Uterus (tissue), 2 donors: ENCODE measurements around the gene C16orf89.

Experiments
- POLR2A ChIP-seq, 2 donors: fragments of 450-650 bp; IDR thresholded peaks; one replicate each; pipeline ENCODE4 v1.6.1; 2016; ENCODE audit warnings: antibody characterized with exemption in 2 of 2, mild to moderate bottlenecking in 1 of 2, moderate library complexity in 1 of 2
- TF ChIP-seq, protein P1 (sequence below), 4 experiments: fragments of 200-600 bp in 2 of 4; fragments of 450-650 bp in 2 of 4; sonication (generic) in 2 of 4; IDR thresholded peaks; one replicate each; pipeline ENCODE4 v1.5.1; 2016 to 2019; ENCODE audit warnings: antibody characterized with exemption in 4 of 4, mild to moderate bottlenecking in 2 of 4, moderate library complexity in 1 of 4

DNA sequence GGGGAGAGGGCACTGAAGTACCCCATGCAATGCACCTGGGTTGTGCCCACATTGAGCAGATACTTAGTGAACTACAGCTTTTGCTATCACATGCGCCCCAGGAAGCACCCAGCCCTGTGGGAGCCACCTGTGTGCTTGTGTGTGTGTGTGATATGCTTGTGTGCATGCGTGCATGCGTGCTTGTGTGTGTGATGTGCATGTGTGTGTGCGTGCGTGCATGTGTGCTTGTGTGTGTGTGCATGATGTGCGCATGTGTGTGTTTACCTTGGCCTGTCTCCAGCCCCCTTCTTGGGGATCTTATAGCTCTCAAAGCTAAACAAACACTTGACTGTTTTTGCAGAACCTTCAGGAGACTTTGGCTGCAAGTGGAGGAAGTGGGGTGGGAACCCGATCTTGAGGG lies 841 bp downstream of the C16orf89 start:
- TF ChIP-seq, protein P1, sequence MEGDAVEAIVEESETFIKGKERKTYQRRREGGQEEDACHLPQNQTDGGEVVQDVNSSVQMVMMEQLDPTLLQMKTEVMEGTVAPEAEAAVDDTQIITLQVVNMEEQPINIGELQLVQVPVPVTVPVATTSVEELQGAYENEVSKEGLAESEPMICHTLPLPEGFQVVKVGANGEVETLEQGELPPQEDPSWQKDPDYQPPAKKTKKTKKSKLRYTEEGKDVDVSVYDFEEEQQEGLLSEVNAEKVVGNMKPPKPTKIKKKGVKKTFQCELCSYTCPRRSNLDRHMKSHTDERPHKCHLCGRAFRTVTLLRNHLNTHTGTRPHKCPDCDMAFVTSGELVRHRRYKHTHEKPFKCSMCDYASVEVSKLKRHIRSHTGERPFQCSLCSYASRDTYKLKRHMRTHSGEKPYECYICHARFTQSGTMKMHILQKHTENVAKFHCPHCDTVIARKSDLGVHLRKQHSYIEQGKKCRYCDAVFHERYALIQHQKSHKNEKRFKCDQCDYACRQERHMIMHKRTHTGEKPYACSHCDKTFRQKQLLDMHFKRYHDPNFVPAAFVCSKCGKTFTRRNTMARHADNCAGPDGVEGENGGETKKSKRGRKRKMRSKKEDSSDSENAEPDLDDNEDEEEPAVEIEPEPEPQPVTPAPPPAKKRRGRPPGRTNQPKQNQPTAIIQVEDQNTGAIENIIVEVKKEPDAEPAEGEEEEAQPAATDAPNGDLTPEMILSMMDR (IDR thresholded peaks at IDR 0.05): no peak
- TF ChIP-seq POLR2A (IDR thresholded peaks at IDR 0.05): no peak
